GM21786 (cell line): ENCODE results near the gene SCUBE1.

Source experiments
- ATAC-seq: cut with Tn5 transposase; IDR thresholded peaks from one replicate; pipeline ENCODE4 v1.9.1; 2021; ENCODE audit not compliant: unreplicated experiment

The SCUBE1 gene

DNA sequence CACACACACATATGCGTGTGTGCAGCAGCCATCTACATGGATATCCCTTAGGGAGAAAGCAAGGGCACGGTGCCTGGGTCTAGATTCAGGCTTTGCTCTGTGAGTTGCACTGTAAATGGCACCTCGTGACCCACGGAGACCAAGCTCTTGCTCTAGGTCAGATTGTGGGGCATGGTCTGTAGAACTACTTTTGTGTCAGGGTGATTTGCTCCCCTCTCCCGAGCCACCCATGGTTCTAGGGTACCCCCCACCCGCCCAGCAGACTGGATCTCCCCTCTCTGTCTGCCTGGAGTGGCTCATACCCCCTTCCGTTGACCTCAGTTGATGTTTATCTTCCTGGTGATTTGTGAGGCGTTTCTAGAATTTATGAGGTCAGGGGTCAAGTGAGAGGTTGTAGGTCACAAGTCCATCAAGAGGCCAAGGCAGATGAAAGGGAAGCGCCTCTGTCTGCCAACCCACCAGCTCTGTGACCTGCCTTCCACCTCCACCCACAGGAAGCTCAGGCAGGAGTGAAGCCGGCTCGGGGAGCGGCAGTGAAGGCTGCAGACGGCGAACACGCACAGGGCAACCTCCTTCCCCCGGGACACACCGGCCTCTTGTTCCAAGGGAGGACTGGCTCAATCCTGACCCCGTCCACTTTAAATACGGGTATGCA is 80.1 kb downstream of the SCUBE1 start:
- no peak for ATAC-seq

- no peak for ATAC-seq
These were observed 82.6 kb downstream of the SCUBE1 start for GRCh38 chr22:43260331-43261231.

DNA sequence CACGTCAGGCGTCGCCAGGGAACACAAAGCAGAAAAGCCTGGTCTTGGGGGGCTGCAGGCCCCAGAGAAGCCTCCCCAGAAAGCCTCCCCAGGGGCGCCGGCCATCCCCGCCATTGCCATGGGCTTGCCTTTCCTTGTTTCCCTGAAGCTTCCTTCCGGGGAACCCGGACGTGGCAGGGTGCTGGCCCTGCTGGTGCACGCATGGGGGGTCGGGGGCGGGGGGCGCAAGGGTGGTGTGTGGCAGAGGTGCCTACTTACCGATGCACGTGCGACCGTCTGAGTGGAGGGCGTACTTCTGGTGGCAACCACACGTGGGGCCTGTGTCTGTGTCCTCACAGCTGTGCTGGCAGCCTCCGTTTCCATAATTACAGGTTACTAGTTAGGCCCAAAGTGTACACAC is 85.2 kb downstream of the SCUBE1 start:
- ATAC-seq: no peak

GRCh38 chr22:43257549-43257948 is 85.6 kb downstream of the SCUBE1 start:
- ATAC-seq: no peak

GRCh38 chr22:43256976-43257545 is 86.1 kb downstream of the SCUBE1 start:
- ATAC-seq: no peak

DNA sequence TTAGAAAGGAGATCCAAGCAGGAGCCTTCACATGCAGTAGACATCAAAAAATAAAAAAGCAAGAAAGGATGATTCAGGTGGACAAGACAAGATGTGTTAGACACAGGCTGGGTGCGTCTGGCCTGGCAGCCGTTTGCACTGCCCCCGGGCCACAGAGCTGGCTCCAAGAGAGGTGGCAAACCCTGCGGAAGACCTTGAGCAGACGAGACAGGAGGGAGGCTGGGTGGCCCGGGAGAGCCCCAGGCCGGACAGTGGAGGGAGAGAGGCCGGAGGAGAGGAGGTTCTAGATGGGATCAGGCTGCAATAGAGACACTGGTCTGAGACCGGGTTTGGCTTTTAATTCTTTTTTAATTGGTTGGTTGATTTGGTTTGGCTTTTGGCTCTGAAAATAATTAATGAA is 86.6 kb downstream of the SCUBE1 start:
- ATAC-seq: no peak

- ATAC-seq: no peak
These were observed 87.9 kb downstream of the SCUBE1 start for GRCh38 chr22:43255299-43255698.

DNA sequence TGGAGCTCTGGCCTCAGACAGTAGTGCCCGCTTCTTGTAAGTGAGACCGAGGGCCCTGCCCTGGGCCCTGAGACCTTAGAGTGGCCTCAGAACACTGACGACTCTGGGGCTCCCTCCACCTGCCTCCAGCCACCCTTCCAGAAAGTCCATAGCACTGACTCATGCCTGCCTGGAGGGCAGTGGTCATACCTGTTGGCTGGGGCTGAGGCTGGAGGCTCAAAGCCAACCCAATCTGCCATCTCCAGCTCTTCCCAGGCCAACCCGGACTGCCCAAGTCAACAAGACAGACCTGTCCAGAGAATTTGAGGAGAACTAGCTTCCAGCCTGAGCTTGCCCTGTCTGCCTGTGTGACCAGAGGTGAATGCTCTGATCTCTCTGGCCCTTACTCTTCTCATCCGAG is 89.3 kb downstream of the SCUBE1 start:
- ATAC-seq: no peak

- ATAC-seq: no peak
These were observed 90.9 kb downstream of the SCUBE1 start for GRCh38 chr22:43252319-43252718.

DNA sequence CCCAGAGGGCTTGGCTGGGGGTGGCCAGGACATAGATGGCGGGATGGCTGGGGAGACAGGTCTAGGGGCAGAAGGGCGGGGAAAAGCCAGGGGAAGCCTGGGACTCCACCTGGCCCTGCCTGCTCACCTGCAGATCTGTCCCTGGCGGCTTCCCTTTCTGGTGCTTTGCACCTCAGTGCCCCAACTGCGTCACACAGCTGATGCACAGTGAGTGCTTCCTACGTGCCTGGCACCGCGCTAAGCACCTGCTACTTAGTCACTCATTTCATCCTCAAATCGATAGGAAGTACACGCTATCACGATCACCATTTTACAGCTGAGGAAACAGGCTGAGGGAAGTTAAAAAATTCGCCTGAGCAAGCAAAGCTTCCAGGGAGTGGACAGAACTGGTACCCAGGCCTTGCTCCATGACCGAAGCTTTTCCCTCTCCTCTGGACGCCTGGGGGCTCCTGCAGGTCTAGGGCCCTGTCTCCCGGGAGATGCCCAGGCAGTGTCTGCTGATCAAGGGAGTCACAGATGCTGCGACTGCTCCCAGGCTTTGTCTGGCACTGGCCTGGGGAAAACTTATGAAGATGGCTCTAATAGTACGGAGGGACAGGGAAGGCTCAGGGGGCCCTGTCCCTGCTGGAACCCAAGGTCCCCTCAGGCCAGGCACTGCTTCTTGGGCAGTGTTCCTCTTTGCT is 93.2 kb downstream of the SCUBE1 start:
- no peak for ATAC-seq

GRCh38 chr22:43247546-43248260 is 95.5 kb downstream of the SCUBE1 start:
- no peak for ATAC-seq

DNA sequence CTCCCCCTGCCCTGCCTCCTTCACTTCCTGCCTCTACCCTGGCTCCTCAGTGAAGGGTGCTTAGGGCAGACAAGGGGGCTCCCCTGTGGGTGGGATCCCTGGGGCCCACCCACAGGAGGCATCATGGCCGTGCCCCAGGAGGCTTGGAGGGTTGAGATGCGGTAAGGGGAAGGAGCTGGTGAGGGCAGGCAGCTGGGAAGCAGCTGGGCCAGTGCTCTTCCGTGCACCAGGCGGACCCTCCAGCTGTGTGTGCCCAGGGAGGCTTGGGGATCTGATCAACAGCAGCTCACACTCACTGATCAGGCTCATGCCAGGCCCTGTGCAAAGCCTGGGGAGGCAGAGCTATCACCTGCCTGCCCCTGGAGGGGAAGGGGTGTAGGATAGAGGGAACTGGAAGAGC is 97.0 kb downstream of the SCUBE1 start:
- no peak for ATAC-seq

DNA sequence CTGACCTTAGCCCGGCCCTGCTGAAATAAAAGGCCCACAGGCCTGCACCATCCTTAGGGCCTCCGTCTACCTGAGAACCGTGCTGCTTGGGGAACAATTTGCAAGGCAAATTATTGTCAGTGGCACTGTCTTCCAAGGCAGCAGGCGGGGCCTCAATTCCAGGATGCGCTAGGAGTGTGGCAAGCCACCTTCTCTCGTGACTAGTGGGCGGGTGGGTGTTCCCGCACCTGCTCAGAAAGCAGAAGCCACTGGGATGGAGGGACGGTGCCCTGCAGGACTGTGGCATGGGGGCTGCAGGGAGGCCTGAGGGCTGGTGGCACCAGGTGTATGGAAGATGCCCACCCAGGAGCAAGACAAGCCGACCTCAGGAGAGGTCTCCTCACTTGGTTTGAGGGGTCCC is 97.5 kb downstream of the SCUBE1 start:
- no peak for ATAC-seq

- no peak for ATAC-seq
These were observed 98.2 kb downstream of the SCUBE1 start for GRCh38 chr22:43244803-43245527.

DNA sequence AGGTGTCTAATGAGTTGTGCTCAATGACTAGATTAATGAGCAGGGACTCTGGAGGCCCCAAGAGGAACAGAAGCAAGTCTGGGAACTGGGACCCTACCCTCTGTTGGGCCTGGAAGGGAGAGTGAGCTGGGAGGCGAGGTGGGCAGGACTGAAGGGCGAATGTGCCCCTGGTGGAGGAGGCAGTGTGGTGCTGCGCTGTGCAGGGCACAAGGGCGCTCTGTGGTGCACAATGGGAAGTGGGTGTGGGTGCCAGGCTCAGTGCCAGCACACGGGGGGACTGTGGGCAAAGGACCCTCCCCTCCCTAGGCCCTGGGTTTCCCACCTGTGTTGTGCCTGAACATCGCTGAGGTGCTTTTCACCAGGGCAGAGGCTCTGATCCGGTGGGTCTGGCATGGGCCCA is 98.8 kb downstream of the SCUBE1 start:
- ATAC-seq: no peak

DNA sequence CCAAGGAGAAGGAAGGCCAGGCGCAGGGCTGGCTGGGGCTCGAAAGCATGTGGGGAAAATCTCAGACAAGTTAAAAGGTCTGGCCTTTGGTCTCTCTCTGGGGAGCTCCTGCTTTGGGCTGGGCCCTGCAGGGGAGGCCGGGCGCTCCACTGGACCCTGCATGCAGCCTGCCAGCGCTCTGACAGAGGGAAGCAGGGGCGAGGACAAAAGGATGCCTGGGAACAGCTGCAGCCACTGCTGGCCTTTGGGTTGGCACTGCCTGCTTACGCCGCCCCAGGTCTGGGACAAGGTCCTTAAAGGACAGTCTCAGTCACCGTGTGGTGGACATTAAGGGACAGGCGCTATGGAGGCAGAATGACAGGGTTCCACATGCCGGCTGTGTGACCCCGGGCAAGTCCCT is 99.8 kb downstream of the SCUBE1 start:
- ATAC-seq: no peak

DNA sequence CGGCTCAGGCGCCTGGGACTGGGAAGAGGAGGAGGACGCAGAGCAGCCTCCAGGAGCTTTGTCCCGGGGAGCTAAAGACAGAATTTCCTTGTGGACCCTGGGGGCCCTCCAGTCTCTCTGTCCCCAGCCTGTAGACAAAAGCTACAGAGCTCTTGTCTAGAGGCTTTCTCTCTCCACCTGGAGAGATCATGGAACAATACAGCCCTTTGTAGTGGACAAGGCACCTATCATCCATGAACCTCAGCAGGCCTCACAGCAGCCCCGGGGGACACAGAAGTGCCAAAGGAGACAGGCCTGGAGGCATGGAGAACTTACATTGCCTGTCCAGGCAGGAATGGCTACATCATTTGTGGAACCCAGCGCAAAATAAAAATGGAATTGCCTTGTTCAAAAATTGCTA is 100.5 kb downstream of the SCUBE1 start:
- ATAC-seq: no peak

- no peak for ATAC-seq
These were observed 101.3 kb downstream of the SCUBE1 start for GRCh38 chr22:43241699-43242386.

DNA sequence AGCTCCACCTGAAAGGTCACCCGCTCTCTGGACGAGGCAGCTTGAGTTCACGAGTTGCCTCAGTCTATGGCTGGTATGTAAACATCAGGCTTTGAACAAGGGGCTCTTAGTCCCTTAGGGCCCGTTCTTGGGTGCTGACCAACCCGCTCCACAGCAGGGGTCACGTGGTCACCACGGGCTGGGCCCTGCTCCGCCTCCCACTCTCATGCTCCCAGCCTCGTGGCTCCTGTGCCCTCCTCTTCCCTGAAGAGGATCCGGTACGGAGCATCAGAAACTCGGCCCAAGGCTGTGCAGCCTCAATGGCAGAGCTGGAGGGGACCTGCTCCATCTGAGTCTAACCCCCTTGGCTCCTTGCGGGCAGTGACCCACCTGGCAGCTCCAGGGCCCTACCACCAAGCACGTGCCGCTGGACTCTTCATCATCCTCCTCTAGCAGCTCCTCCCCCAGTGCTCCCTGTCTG is 102.0 kb downstream of the SCUBE1 start:
- no peak for ATAC-seq

GRCh38 chr22:43240614-43241013 is 102.6 kb downstream of the SCUBE1 start:
- ATAC-seq: no peak
